GM04503 (cell line): ENCODE results near the gene MCF2L2.
"Not testable (repeated sequence)": the region's sequence is repeated elsewhere in the genome, so short reads cannot be mapped to it uniquely, and the experiment has no call there.

Experiments
- DNase-seq: peaks from one replicate; pipeline ENCODE4 v3.0.0-alpha.2; 2012; ENCODE audit warnings: low read depth

Gene MCF2L2

GRCh38 chr3:183203670-183204069, 224.7 kb downstream of the MCF2L2 start:
- no peak for DNase-seq

GRCh38 chr3:183202004-183202722, 226.3 kb downstream of the MCF2L2 start:
- DNase-seq = no peak

GRCh38 chr3:183198939-183199338, 229.5 kb downstream of the MCF2L2 start:
- no peak for DNase-seq

GRCh38 chr3:183197734-183198133, 230.7 kb downstream of the MCF2L2 start:
- DNase-seq = no peak

- no peak for DNase-seq
Measured at GRCh38 chr3:183195266-183195665, 233.2 kb downstream of the MCF2L2 start.

GRCh38 chr3:183193762-183194689, 234.4 kb downstream of the MCF2L2 start:
- DNase-seq = peak; percentile 16

GRCh38 chr3:183192650-183193300, 235.6 kb downstream of the MCF2L2 start:
- DNase-seq = no peak

GRCh38 chr3:183189641-183190040, 238.8 kb downstream of the MCF2L2 start:
- no peak for DNase-seq

GRCh38 chr3:183188895-183189462, 239.4 kb downstream of the MCF2L2 start:
- DNase-seq = no peak

- peak; percentile 78 for DNase-seq
Measured at GRCh38 chr3:183185696-183186095, 242.7 kb downstream of the MCF2L2 start.

GRCh38 chr3:183182732-183183610, 245.4 kb downstream of the MCF2L2 start:
- no peak for DNase-seq

- DNase-seq = no peak
Measured at GRCh38 chr3:183182073-183182472, 246.3 kb downstream of the MCF2L2 start.

- DNase-seq = no peak
Measured at GRCh38 chr3:183181606-183182005, 246.8 kb downstream of the MCF2L2 start.

- no peak for DNase-seq
Measured at GRCh38 chr3:183180784-183181295, 247.6 kb downstream of the MCF2L2 start.

- no peak for DNase-seq
Measured at GRCh38 chr3:183180110-183180783, 248.2 kb downstream of the MCF2L2 start.

GRCh38 chr3:183179550-183179908, 248.9 kb downstream of the MCF2L2 start:
- DNase-seq = not testable (repeated sequence)

- no peak for DNase-seq
Measured at GRCh38 chr3:183178833-183179549, 249.4 kb downstream of the MCF2L2 start.

- DNase-seq = no peak
Measured at GRCh38 chr3:183178512-183178832, 249.9 kb downstream of the MCF2L2 start.

GRCh38 chr3:183172051-183172639, 256.3 kb downstream of the MCF2L2 start:
- DNase-seq = no peak

- not testable (repeated sequence) for DNase-seq
Measured at GRCh38 chr3:183167975-183168374, 260.4 kb downstream of the MCF2L2 start.
